Stimulated activated CD8-positive, alpha-beta memory T cell treated with anti-CD3 and anti-CD28 coated beads, Interleukin-15, amount 100 ng/mL, for 4 hours (primary cell): ENCODE data around the gene BAIAP2.

Source experiments
- DNase-seq, 2 donors: peaks; one replicate each; pipeline ENCODE4 v3.0.0-alpha.2; 2020; ENCODE audit warnings: low read depth in 2 of 2

The BAIAP2 gene, protein sequence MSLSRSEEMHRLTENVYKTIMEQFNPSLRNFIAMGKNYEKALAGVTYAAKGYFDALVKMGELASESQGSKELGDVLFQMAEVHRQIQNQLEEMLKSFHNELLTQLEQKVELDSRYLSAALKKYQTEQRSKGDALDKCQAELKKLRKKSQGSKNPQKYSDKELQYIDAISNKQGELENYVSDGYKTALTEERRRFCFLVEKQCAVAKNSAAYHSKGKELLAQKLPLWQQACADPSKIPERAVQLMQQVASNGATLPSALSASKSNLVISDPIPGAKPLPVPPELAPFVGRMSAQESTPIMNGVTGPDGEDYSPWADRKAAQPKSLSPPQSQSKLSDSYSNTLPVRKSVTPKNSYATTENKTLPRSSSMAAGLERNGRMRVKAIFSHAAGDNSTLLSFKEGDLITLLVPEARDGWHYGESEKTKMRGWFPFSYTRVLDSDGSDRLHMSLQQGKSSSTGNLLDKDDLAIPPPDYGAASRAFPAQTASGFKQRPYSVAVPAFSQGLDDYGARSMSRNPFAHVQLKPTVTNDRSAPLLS

GRCh38 chr17:81034779-81035520 is at the start of gene BAIAP2:
Gene BAIAP2, plus strand, starts transcription at chr17:81035151. Its CDS starts 104 bp downstream, at chr17:81035255.
- DNase-seq, result peak; percentile 95

DNA sequence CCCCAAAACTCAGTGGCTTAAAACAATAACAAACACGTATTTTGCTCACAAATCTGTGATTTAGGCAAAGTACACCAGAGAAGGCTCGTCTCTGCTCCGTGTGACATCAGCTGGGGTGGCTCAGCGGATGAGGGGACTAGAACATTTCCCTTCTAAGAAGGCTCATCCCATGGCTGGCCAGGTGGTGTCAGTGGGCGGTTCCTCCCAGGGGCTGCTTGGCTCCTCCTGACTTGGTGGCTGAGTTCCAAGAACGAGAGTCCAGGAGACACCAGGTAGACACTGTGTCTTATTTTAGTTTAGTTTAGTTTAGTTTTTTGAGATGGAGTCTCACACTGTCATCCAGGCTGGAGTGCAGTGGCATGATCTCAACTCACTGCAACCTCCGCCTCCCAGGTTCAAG is 48.9 kb upstream of the BAIAP2 start:
- no peak for DNase-seq

DNA sequence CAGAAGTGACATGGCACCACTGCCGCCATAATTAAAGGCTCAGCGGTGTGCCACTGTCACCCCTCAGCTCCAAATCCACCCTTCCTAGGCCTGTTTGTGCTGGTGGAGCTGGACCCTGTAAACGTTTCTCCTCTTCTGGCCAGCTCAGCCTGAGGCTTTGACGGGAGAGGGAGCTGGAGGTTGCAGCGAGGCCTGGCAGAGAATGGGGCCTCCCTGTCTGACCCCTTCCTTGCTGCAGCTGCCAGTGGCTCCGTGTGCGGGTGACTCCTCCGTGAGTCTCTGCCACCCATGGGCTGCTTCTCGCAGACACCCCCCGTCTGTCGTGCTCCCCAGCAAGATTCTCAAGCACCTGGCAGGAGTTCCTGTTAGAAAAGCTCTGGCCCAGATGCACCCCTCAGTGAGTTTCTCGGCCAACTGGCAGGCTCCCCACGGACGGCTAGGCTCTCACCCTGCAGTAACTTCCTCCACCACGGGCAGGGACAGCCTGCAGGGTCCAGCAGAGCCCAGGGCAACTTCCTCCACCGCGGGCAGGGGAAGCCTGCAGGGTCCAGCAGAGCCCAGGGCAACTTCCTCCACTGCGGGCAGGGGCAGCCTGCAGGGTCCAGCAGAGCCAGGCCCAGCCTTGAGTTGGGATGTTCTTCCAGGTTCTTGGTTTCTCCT is 48.0 kb upstream of the BAIAP2 start:
- no peak for DNase-seq

DNA sequence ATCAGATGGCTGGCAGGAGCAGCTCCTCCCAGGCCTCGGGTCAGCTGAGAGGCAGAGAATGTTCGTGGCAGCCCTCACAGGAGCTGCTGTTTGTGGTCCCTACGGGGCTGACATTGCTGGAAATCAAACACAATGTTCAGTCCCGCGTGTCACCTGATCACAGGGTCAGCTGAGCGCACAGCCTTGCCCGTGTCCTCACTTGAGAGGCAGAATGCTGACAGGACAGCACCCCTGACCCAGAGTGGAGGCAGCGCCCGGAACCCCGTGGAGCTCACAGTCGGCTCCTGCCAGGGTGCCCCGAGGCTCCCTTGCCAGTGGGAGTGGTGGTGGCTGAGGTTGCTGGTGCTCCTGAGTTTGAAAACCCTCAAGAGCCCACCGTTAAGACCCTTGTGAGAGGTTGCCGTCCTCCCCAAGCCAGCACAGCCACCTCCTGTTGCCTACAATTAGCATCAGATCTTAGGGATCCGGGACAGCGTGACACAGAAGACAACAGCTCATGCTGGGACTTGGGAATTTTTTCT is 47.0 kb upstream of the BAIAP2 start:
- no peak for DNase-seq

- DNase-seq, result no peak
These were observed 45.4 kb upstream of the BAIAP2 start for GRCh38 chr17:80989586-80989913.

DNA sequence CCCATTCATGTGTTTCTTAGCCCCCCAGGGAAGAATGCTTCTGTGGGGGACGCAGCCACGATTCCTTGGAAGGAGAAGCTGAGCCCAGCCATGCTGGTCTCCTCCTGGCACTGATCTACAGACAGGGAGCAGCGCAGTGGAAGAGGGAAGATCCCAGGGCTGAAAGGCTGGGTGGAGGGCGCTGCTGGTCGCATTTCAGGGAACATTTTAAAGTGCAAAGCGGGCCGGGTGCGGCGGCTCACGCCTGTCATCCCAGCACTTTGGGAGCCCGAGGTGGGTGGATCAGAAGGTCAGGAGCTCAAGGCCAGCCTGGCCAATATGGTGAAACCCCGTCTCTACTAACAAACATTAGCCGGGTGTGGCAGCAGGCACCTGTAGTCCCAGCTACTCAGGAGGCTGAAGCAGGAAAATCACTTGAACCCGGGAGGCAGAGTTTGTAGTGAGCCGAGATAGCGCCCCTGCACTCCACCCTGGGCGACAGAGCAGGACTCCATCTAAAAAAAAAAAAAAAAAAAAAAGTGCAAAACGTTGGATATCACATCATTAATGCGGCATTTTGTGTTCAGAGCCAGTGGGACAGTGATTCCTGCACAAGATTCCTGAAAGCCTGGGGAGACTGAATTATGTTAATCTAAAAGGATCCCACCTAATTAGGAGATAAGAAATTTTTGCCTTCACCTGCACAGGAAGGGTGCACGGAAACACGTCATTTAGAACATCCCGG is 43.9 kb upstream of the BAIAP2 start:
- no peak for DNase-seq

DNA sequence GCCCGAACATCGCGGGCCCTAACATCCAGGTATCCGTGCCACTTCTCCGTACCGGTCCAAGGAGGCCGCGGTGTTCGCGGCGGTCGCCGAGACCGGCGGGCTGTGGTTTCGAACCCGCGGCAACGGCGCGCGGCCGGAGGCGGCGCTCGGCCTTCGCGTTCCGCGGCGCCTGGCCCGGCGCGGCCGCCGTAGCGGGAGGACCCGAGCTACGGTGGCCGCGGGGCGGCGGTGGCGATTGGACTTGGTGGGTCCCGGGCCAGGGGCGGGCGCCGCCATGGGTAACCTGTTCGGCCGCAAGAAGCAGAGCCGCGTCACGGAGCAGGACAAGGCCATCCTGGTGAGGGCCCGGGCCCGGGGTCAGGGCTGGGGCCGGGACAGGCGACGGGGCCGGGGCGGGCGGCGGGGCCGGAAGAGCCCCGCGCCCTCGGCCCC is 43.3 kb upstream of the BAIAP2 start, which contains the start of gene CHMP6:
TSS of gene CHMP6 (plus strand) at position 197 of the 432 bp plus-strand sequence. CDS start at position 275, 78 bp downstream.
- DNase-seq, result peak; percentile 22 to 51

DNA sequence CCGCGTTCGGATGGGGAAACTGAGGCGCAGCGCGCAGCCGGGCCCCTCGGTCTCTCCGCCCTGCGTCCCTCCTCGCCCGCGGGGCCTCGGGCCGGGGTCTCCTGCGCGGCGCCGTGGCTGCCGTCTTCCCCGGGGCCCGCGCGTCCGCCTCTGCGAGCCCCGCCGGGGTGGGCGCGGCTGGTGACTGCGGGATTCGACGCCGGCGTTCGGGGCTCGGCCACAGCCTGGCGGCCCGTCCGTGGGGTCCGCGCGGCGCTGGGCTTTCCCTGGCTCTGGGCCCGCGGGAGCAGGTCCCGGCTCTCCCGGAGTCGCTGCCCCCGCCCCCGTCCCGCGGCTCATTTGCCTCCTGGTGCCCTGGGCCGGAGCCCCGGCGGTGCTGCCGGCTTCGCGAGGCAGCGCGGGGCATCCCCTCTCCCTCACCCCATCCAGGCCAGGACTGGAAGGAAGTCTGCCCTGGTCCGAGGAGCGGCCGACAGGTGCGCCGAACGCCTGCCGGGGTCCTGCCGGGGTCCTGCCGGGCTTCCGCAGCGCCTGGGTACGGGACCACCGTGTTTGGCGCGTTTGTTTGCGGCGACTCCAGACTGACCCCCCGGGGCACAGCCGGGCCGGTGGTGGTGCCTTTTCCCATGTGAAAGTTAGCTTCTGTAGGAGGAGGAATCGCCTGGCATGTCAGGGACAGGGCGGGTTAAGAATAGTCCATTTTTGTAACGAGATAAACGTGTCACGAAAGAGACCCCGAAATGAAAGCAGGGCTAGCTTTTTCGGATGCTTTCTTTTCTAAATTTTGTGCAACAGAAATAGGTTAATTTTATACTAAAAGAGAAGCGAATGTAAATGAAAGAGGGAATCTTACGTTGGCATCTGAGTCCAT is 42.6 kb upstream of the BAIAP2 start:
- DNase-seq, result no peak

DNA sequence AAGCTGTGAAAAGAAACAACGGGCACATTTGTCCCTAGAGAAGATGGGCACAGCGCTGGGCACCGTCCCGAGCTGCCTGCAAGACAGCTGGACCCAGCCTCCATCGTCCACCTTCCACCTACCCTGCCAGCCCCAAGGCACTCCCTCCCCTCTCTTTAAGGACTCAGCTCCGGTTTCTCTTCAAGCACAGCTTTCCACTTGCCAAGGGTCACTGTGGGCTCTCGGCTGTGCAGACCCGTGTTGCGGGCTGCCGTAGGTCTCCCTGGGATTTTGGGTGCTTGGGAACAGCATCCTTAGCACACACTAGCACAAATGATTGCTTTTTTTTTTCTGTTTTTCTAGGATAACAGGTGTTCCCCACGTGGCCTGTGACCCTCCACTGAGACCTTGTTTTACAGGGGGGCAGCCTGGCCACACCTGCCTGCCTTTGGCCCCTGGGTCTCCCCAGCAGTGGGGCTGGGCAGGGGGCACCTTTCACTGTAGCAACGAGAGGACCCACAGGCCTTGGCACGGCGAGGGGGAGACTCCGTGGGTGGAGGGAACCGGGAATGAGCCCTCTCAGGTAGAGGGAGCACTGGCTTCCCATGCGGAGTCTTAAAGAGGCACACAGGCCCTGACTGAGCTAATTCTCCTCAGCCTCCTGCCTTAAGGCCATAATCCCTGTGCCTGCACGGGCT is 41.9 kb upstream of the BAIAP2 start:
- no peak for DNase-seq

DNA sequence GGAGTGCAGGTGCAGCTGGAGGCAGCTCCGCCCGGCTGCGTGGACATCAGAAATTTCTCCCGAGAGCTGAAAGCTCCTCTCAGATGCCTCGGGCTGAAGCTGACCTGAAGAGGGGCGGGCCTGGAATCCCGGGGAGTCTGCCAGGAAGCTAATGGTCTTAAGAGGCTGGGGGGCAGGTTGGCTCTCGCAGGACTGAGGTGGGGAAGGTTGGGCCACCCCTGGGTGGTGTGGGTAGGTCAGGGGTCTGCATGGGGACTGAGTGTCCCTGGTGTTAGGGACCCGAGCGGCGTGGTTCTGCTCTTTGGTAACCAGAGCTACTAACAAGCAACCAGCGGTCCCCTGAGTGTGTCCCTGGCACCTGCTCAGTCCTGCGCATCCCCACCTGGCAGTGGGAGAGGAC is 39.8 kb upstream of the BAIAP2 start:
- no peak for DNase-seq

- no peak for DNase-seq
These were observed 38.3 kb upstream of the BAIAP2 start for GRCh38 chr17:80996422-80997305.

GRCh38 chr17:80997424-80998117 is 37.4 kb upstream of the BAIAP2 start:
- no peak for DNase-seq

DNA sequence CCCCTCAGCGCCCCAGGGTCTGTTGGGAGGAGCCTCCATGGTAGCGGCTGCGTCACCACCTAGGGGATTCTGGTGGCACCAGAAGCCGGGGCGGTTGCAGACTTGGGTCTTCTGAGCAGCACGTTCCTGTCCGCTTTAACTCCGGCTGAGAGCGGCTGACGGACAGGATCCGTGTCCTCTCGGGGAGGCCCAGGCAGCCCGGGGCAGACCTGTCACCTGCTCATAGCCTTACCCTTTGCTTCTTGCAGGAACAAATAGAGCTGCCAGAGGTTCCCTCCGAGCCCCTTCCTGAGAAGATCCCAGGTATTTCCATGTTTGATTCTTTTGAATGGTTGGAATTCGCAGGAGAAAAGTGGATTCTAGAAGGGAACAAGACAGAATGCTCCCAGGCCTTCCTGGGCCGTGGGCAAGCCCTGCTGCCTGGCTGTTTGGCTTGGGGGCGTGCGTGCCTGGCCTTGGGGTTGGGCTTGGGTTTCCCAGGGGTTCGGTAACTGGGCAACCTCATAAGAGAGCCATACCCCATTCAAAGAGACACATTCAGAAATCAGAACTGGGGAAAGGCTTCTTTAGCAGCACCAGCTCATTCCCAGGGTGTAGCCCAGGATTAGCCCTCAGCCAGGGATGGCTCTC is 36.7 kb upstream of the BAIAP2 start:
- no peak for DNase-seq

DNA sequence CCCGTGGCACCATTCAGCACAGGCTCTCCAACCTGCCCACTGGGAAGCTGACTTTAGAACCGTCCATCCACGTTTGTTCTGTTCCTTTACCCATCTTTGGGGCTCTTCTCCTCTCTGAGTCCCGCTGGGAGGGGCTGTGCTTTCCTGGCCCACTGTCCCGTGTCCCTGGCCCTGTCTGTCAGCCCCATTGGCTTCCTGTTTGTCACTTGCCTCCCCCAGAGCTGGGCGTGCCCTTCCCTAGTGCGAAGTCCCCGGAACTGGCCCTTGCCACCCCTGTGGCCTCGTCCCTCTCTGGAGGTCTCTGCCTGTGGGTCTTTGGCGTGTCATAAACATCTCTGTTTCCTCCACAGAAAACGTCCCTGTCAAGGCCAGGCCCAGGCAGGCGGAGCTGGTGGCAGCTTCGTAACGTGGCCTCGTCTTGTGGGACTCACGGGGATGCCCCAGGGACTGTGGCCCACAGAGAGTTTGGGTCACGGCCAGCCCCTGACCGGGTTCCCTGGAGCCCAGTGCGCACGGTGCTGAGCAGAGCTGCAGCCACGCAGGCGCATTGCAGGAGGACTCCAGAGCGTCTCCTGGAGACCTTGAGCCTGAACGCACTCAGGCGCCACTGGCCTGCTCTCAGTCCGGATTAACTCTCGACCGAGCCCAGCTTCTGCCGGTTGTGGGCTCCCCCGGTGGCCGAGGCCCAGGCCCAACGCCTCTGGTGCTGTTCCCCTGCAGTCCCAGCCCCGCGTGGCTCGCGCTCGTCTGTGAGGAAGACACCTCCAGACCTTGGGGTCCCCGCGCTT is 36.0 kb upstream of the BAIAP2 start:
- DNase-seq, result no peak

- DNase-seq, result no peak
These were observed 35.2 kb upstream of the BAIAP2 start for GRCh38 chr17:80999536-81000333.

DNA sequence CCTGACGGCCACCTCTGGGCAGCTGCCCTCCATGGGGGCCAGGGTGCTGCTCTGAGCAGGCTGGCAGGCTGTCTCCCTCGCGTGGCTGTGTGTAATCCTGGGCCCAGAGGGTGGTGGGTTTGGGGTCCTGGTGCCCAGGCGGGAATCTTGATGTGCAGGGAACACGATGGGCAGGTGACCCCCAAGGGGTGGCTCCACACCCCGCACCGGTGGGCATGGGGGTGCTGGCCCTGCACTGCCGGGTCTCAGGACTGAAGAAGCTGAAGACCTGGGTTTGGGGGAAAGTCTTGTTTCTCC is 34.7 kb upstream of the BAIAP2 start:
- DNase-seq, result no peak
